Mononuclear cell (primary cell): ENCODE results near the gene STYXL2. TPM values are rescaled to one million over a fixed set of nuclear protein-coding genes. Genes with fewer than 3 reads are reported as not detected.

ENCODE experiments used
- H3K27me3 ChIP-seq: 2 replicates; pipeline ENCODE4 v1.6.0; 2011; ENCODE audit warnings: low read length, control low read depth; ENCODE audit not compliant: insufficient read depth
- H3K4me1 ChIP-seq: 2 replicates; pipeline ENCODE4 v1.5.1; 2011; ENCODE audit warnings: mild to moderate bottlenecking, low read length, control low read depth; ENCODE audit not compliant: insufficient read depth
- H3K4me3 ChIP-seq: 2 replicates; pipeline ENCODE4 v1.5.1; 2011; ENCODE audit warnings: mild to moderate bottlenecking, low read length, moderate library complexity
- H3K9me3 ChIP-seq: 2 replicates; pipeline ENCODE4 v1.5.1; 2011; ENCODE audit warnings: low read depth, mild to moderate bottlenecking, control low read depth, low read length
- total RNA-seq: library from RNA; depleted of rRNA; stranded (reverse); fragments of >200 nt; gene quantifications from one replicate; pipeline ENCODE4 v1.2.3, GENCODE V29; 2012

The STYXL2 gene
- not detected for total RNA-seq

- peaks cover 18% of the 10 kb centered on the region for H3K4me1 ChIP-seq
These were observed at the start of gene STYXL2 for GRCh38 chr1:167093846-167094516. STYXL2 (plus strand) TSS chr1:167094075; CDS start chr1:167094850, 775 bp downstream.

GRCh38 chr1:167051907-167052306 is 42.0 kb upstream of the STYXL2 start:
- no peaks in the 10 kb centered on the region for H3K27me3 ChIP-seq
- H3K4me3 ChIP-seq: no peak overlapping the region
- H3K4me1 ChIP-seq: no peaks in the 10 kb centered on the region
- H3K9me3 ChIP-seq: no peaks in the 10 kb centered on the region

More at GRCh38 chr1:167093846-167094516, at the start of gene STYXL2:
- no peak within 1 kb of the TSS for H3K4me3 ChIP-seq
- H3K9me3 ChIP-seq: no peaks in the 10 kb centered on the region
- no peaks in the 10 kb centered on the region for H3K27me3 ChIP-seq

GRCh38 chr1:167052389-167052788 is 41.5 kb upstream of the STYXL2 start:
- Histone ChIP-seq H3K9me3 (no peaks in the 10 kb centered on the region), H3K27me3 (no peaks in the 10 kb centered on the region), H3K4me1 (no peaks in the 10 kb centered on the region), H3K4me3 (no peak overlapping the region)

- no peaks in the 10 kb centered on the region for H3K27me3 ChIP-seq
- no peak overlapping the region for H3K4me3 ChIP-seq
- no peaks in the 10 kb centered on the region for H3K9me3 ChIP-seq
- H3K4me1 ChIP-seq: peaks cover 4% of the 10 kb centered on the region
These were observed 39.3 kb upstream of the STYXL2 start for GRCh38 chr1:167054531-167054930.

GRCh38 chr1:167054946-167055630 is 38.8 kb upstream of the STYXL2 start:
- Histone ChIP-seq H3K4me1 (peaks cover 4% of the 10 kb centered on the region), H3K27me3 (no peaks in the 10 kb centered on the region), H3K9me3 (no peaks in the 10 kb centered on the region), H3K4me3 (no peak overlapping the region)

- H3K9me3 ChIP-seq: no peaks in the 10 kb centered on the region
- H3K4me1 ChIP-seq: peaks cover 4% of the 10 kb centered on the region
- H3K4me3 ChIP-seq: no peak overlapping the region
- no peaks in the 10 kb centered on the region for H3K27me3 ChIP-seq
These were observed 37.2 kb upstream of the STYXL2 start for GRCh38 chr1:167056529-167057231.

GRCh38 chr1:167057241-167057688 is 36.6 kb upstream of the STYXL2 start:
- no peaks in the 10 kb centered on the region for H3K27me3 ChIP-seq
- H3K4me1 ChIP-seq: peaks cover 4% of the 10 kb centered on the region
- no peak overlapping the region for H3K4me3 ChIP-seq
- H3K9me3 ChIP-seq: no peaks in the 10 kb centered on the region

- no peaks in the 10 kb centered on the region for H3K9me3 ChIP-seq
- peaks cover 4% of the 10 kb centered on the region for H3K4me1 ChIP-seq
- no peak overlapping the region for H3K4me3 ChIP-seq
- H3K27me3 ChIP-seq: no peaks in the 10 kb centered on the region
These were observed 34.6 kb upstream of the STYXL2 start for GRCh38 chr1:167059045-167059808.

- H3K9me3 ChIP-seq: no peaks in the 10 kb centered on the region
- no peak overlapping the region for H3K4me3 ChIP-seq
- peaks cover 4% of the 10 kb centered on the region for H3K4me1 ChIP-seq
- H3K27me3 ChIP-seq: no peaks in the 10 kb centered on the region
These were observed 34.1 kb upstream of the STYXL2 start for GRCh38 chr1:167059809-167060107.

- Histone ChIP-seq H3K9me3 (no peaks in the 10 kb centered on the region), H3K27me3 (no peaks in the 10 kb centered on the region), H3K4me3 (no peak overlapping the region), H3K4me1 (peaks cover 4% of the 10 kb centered on the region)
These were observed 33.5 kb upstream of the STYXL2 start for GRCh38 chr1:167060141-167061072.

GRCh38 chr1:167061073-167061464 is 32.8 kb upstream of the STYXL2 start:
- H3K27me3 ChIP-seq: no peaks in the 10 kb centered on the region
- peaks cover 4% of the 10 kb centered on the region for H3K4me1 ChIP-seq
- no peaks in the 10 kb centered on the region for H3K9me3 ChIP-seq
- no peak overlapping the region for H3K4me3 ChIP-seq

GRCh38 chr1:167064621-167065020 is 29.3 kb upstream of the STYXL2 start:
- Histone ChIP-seq H3K4me3 (no peak overlapping the region), H3K27me3 (no peaks in the 10 kb centered on the region), H3K4me1 (peaks cover 7% of the 10 kb centered on the region), H3K9me3 (no peaks in the 10 kb centered on the region)

- Histone ChIP-seq H3K4me1 (peaks cover 7% of the 10 kb centered on the region), H3K4me3 (no peak overlapping the region), H3K9me3 (no peaks in the 10 kb centered on the region), H3K27me3 (no peaks in the 10 kb centered on the region)
These were observed 28.4 kb upstream of the STYXL2 start for GRCh38 chr1:167065471-167065870.
